Stimulated activated CD4-positive, alpha-beta T cell treated with anti-CD3 and anti-CD28 coated beads, Interleukin-15, amount 100 ng/mL, for 24 hours (primary cell): Measurements from ENCODE around the gene DDX5.
"Not testable (repeated sequence)": the region's sequence is repeated elsewhere in the genome, so short reads cannot be mapped to it uniquely, and the experiment has no call there.

Experiments
- DNase-seq: peaks from one replicate; pipeline ENCODE4 v3.0.0-alpha.2; 2020

Gene DDX5

DNA sequence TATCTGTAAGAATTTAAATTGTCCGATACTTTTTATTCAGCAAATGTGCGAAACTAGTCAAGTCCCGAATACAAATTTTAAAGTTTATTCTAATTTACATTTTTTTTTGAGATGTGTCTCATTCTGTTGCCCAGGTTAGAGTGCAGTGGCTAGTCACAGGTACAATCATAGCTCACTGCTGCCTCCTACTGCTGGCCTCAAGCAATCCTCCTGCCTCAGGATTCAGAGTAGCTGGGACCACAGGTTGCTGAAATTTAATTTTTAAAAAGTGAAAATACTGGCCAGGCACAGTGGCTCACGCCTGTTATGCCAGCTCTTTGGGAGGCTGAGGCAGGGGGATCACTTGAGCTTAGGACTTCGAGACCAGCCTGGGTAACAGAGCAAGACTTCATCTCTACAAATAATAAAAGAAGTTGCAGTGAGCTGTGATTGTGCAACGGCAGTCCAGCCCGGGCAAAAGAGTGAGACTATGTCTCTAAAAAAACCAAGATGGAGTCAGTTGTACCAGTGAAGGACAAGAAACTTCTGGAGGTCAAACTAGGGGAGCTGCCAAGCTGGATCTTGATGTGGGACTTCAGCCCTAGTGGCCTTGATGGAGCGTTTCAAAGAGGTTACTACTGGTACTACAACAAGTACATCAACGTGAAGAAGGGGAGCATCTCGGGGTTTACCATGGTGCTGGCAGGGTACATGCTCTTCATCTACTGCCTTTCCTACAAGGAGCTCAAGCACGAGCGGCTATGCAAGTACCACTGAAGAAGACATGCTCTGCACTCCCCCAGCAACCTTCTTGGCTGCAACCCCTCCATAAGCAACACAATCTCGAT, 14.8 kb downstream of the DDX5 start:
- DNase-seq = peak; percentile 67

DNA sequence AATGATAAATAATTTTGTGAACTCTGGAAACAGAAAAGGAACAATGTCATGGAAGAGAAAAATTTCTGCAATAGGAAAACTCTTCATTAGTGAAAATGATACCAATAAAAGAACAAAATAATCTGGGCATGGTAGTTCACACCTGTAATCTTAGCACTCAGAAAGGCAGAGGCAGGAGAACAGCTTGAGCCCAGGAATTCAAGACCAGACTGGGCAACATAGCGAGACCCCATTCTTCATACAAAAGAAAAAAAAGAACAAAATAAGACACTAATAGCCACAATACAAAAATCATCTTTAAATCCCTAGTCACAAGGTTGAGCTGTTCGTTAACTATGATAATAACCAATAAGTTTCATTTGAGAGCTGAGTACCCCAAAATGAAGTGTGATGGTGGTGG, 17.8 kb downstream of the DDX5 start:
- no peak for DNase-seq

DNA sequence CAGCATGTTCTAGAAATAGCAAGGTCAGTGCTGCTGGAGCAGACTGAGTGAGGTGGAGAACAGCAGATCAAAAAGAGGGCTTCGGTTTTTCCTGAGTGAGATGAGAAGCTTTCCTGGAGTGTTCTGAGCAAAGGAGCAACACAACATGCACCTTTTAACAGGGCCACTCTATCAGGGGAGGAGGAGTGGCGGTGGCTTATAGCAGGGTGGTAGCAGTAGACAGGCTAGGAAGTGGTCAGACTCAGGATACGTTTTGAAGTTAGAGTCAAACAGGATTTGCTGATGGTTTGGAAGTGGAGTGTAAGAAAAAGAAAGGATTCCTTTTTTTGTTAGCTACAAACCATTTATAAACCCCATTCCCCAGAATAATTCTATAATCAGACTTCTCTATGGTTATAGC, 21.7 kb downstream of the DDX5 start:
- no peak for DNase-seq

- DNase-seq = no peak
Measured at GRCh38 chr17:64480951-64481350, 25.1 kb downstream of the DDX5 start.

- DNase-seq = no peak
Measured at GRCh38 chr17:64477849-64478248, 28.2 kb downstream of the DDX5 start.

- DNase-seq = no peak
Measured at GRCh38 chr17:64472564-64472963, 33.5 kb downstream of the DDX5 start.

DNA sequence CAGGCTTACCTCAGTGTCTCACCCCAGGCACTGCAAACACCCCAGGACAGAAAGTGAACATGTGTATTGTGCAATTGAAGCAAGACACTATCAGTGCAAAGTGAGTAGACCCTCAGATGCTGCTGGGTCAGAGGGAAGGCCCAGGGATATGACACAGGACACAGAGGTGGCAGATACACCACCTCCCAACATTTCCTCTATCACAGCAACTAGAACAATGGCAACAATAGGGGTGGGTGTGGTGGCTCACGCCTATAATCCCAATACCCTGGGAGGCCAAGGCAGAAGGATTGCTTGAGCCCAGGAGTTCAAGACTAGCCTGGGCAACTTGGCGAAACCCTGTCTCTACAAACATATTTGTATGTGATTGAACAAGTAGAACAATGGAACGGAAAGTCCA, 34.6 kb downstream of the DDX5 start:
- DNase-seq = no peak

GRCh38 chr17:64470625-64471024, 35.5 kb downstream of the DDX5 start:
- DNase-seq = no peak

DNA sequence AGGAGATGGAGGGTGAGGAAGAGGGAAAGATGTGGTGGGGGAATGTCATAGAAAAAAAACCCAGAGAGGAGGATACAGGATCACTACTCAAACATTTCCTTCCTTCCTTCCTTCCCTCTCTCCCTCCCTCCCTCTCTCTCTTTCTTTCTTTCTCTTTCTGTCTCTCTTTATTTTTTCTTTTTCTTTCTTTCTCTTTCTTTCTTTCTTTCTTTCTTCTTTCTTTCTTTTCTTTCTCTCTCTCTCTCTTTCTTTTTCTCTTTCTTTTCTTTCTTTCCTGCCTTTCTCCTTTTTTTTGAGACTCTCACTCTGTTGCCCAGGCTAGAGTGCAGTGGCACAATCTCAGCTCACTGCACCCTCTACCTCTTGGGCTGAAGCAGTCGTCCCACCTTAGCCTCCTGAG, 39.3 kb downstream of the DDX5 start:
- DNase-seq = not testable (repeated sequence)

DNA sequence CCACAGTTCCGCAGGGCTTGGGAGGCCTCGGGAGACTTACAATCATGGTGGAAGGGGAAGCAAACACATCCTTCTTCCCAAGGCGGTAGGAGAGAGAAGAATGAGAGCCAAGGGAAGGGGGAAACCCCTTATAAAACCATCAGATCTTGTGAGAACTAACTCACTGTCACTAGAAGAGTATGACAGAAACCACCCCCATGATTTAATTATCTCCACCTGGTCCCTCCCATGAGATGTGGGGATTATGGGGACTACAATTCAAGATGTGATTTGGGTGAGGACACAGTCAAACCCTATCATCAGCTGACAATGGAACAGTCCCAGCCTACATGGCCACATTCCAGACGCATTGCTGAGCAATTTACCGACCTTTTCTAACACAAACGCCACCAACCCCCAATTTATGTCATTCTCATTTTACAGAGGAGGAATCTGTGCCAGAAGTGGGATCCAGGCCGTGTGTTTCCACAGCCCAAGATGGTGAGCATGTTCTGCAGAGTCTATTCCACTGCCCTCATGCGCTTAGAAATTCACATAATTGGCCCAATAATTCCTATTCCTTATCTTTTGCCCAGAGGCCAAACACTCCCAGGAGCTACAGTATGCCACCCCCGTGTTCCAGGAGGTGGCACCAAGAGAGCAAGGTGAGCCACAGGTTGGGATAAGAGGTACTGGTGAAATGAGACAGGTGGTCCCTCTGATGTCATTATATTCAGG, 39.9 kb downstream of the DDX5 start:
- DNase-seq = no peak

DNA sequence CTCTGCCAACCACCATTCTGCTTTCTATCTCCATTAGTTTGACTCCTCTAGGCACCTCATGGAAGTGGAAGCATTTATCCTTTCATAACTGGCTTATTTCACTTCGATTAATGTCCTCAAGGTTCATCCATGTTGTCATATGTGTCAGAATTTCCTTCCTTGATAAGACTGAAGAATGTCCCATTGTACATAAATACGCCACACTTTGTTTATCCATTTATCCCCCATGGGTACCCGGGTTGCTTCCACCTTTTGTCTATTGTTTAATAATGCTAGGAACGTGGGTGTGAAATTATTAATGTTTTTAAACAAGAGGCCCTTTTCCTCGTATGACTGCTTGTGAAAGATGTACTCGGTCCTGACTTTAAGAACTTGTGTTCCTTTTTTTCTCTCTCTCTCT, 44.3 kb downstream of the DDX5 start:
- no peak for DNase-seq

GRCh38 chr17:64460955-64461354, 45.1 kb downstream of the DDX5 start:
- no peak for DNase-seq

- DNase-seq = not testable (repeated sequence)
Measured at GRCh38 chr17:64459818-64460217, 46.3 kb downstream of the DDX5 start.

DNA sequence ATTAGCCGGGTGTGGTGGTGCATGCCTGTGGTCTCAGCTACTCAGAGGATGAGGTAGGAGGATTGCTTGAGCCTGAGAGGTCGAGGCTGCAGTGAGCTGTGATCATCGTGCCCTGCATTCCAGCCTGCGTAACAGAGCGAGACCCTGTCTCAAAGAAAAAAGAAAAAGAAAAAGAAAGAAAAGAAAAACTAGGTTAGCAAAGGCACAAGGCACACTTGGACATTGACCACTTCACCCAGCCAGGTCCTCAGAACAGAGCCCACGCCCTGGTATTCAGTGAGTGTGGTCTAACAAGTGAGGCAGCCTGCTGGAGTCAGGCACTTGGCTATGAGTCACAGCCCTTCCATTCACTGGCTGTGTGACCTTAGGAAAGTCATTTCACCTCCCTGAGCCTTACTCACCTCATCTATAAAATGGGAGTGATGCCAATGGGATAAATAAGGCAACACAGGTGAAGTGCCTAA, 46.8 kb downstream of the DDX5 start:
- DNase-seq = no peak

GRCh38 chr17:64458756-64459155, 47.3 kb downstream of the DDX5 start:
- no peak for DNase-seq

- no peak for DNase-seq
Measured at GRCh38 chr17:64457156-64457555, 48.9 kb downstream of the DDX5 start.

DNA sequence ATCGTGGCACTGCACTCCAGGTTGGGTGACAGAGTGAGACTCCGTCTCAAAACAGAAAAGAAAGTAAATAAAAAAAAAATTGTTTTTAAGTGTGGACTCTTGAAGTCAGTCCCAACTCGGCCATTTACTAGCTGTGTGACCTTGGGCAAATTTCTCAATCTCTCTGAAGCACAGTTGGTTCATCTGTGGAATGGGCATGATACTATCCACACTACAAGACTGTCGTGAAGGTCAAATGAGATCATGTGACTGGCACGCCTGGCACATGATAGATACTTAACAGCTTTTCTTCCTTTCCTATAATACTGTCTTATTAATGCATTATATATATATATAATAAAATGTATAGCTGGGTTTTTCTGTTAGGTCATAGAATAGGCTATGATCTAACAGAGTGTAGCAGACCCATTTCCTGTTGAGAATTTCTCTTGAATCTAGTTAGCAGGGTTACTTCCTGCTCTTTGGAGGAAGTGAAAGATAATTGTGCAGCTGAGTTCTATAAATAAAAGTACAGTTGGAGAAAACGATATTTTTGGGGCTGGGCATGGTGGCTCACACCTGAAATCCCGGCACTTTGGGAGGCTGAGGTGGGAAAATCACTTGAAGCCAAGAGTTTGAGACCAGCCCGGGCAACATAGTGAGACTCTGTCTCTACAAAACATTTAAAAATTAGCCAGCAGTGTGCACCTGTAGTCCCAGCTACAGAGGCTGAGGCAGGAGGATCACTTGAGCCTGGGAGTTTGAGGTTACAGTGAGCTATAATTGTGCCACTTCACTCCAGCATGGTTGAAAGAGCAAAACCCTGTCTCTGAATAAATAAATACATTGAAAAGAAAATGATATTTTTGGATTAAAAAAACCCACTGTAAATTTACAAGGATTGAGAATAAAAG, 49.9 kb downstream of the DDX5 start:
- DNase-seq = no peak

GRCh38 chr17:64449545-64449944, 56.5 kb downstream of the DDX5 start:
- no peak for DNase-seq

- DNase-seq = no peak
Measured at GRCh38 chr17:64448665-64449512, 57.2 kb downstream of the DDX5 start, which contains the start of gene MILR1. Gene MILR1, plus strand, starts transcription at chr17:64449115. Its CDS starts 54 bp downstream, at chr17:64449169.
